AG10803 (cell line): ENCODE measurements around the gene TYMS.

Experiments used
- DNase-seq: peaks from one replicate; pipeline ENCODE4 v3.0.0; 2010; ENCODE audit warnings: low read depth
- H3K4me3 ChIP-seq: 2 replicates; pipeline ENCODE4 v1.5.1; 2011; ENCODE audit warnings: mild to moderate bottlenecking, low read length, control low read depth
- CTCF ChIP-seq: conservative IDR thresholded peaks from 2 replicates; pipeline ENCODE4 v1.5.1; 2011; ENCODE audit warnings: mild to moderate bottlenecking, low read length, control low read depth, inconsistent platforms

Gene TYMS

GRCh38 chr18:711310-711656 is 53.8 kb downstream of the TYMS start:
- TF ChIP-seq CTCF, result no peak
- no peak for DNase-seq
- H3K4me3 ChIP-seq, result peak overlapping the region; percentile 78

- peak; percentile 90 for DNase-seq
- H3K4me3 ChIP-seq, result peak overlapping the region; percentile 78
- TF ChIP-seq CTCF, result peak; percentile 13; the same call in 1 of the 2 replicates
Observed at GRCh38 chr18:711657-712400, 54.4 kb downstream of the TYMS start.

- peak within 1 kb of the TSS; percentile 78 for H3K4me3 ChIP-seq
- DNase-seq, result peak; percentile 79
- TF ChIP-seq CTCF, result peak; percentile 55
Observed at GRCh38 chr18:712401-713134, 55.1 kb downstream of the TYMS start, which contains the start of gene ENOSF1. TSS of gene ENOSF1 (minus strand) at chr18:712630. CDS start at chr18:712587, 43 bp downstream.

GRCh38 chr18:713135-713490 is 55.7 kb downstream of the TYMS start:
- DNase-seq, result no peak
- TF ChIP-seq CTCF, result no peak
- H3K4me3 ChIP-seq, result no peak overlapping the region

- peak; percentile 77 for DNase-seq
- TF ChIP-seq CTCF, result no peak
- H3K4me3 ChIP-seq, result no peak overlapping the region
Observed at GRCh38 chr18:715626-716025, 58.2 kb downstream of the TYMS start.

- no peak for TF ChIP-seq CTCF
- DNase-seq, result no peak
- no peak overlapping the region for H3K4me3 ChIP-seq
Observed at GRCh38 chr18:717003-717402, 59.5 kb downstream of the TYMS start.
